ENCODE measurements around the gene ALKBH2.

Gene ALKBH2

GRCh38 chr12:109113661-109114321, 20.5 kb upstream of the ALKBH2 start:
- DNase-seq = no peak

GRCh38 chr12:109112720-109113465, 19.6 kb upstream of the ALKBH2 start:
- no peak for DNase-seq

- DNase-seq = peak; percentile 38
Measured at GRCh38 chr12:109110988-109111495, 17.8 kb upstream of the ALKBH2 start.

- no peak for DNase-seq
Measured at GRCh38 chr12:109109746-109110350, 16.6 kb upstream of the ALKBH2 start.

- no peak for DNase-seq
Measured at GRCh38 chr12:109105176-109105575, 11.9 kb upstream of the ALKBH2 start.

- DNase-seq = no peak
Measured at GRCh38 chr12:109102491-109102890, 9.2 kb upstream of the ALKBH2 start.

- no peak for DNase-seq
Measured at GRCh38 chr12:109100741-109101140, 7.5 kb upstream of the ALKBH2 start.

GRCh38 chr12:109099431-109100020, 6.3 kb upstream of the ALKBH2 start:
- DNase-seq = no peak

- no peak for DNase-seq
Measured at GRCh38 chr12:109098651-109099050, 5.4 kb upstream of the ALKBH2 start.

GRCh38 chr12:109098183-109098604, 4.9 kb upstream of the ALKBH2 start:
- DNase-seq = no peak

GRCh38 chr12:109097435-109098182, 4.3 kb upstream of the ALKBH2 start, which contains the start of gene UNG:
TSS of gene UNG (plus strand) at chr12:109097597. CDS start at chr12:109097680, 83 bp downstream.
- peak; percentile 96 for DNase-seq

- DNase-seq = no peak
Measured at GRCh38 chr12:109097140-109097434, 3.8 kb upstream of the ALKBH2 start.

- DNase-seq = no peak
Measured at GRCh38 chr12:109092497-109093021, 713 bp downstream of the ALKBH2 start.

- no peak for DNase-seq
Measured at GRCh38 chr12:109089683-109090082, 3.6 kb downstream of the ALKBH2 start.

GRCh38 chr12:109088818-109089217, 4.5 kb downstream of the ALKBH2 start:
- no peak for DNase-seq

- no peak for DNase-seq
Measured at GRCh38 chr12:109087250-109087649, 6.0 kb downstream of the ALKBH2 start.

- no peak for DNase-seq
Measured at GRCh38 chr12:109085590-109085989, 7.7 kb downstream of the ALKBH2 start.

GRCh38 chr12:109084425-109084824, 8.8 kb downstream of the ALKBH2 start:
- DNase-seq = no peak

- no peak for DNase-seq
Measured at GRCh38 chr12:109082751-109083150, 10.5 kb downstream of the ALKBH2 start.

GRCh38 chr12:109074866-109075265, 18.4 kb downstream of the ALKBH2 start:
- DNase-seq = no peak

GRCh38 chr12:109069307-109070271, 23.7 kb downstream of the ALKBH2 start:
- no peak for DNase-seq

Data from activated effector memory CD4-positive, alpha-beta T cell treated with Interleukin-2 at 50 U/mL for 16 hours (primary cell).